ENCODE measurements around the gene ADAMTSL4. TPM values are rescaled to one million over a fixed set of nuclear protein-coding genes. Genes with fewer than 3 reads are reported as not detected.

ADAMTSL4 gene
- total and polyA plus RNA-seq, 4 donors, result 5.6 to 12.2 (median 11.5) TPM

GRCh38 chr1:150561254-150561973 lies 12.2 kb downstream of the ADAMTSL4 start:
- Histone ChIP-seq H3K27ac (ENCODE audit: low read depth in 1 of 2, low read length in 2 of 2) (peak overlapping the region; percentile 93 to 100), H3K36me3 (ENCODE audit: control insufficient read depth in 4 of 4, insufficient read depth in 3 of 4, low read depth in 1 of 4, low read length in 3 of 4) (peaks cover 0 to under 1% (median 0%) of the 10 kb centered on the region in 4 donors), H3K4me3 (ENCODE audit: low read depth in 1 of 3, low read length in 3 of 3) (peak overlapping the region; percentile 36 to 81 (median 67)), H3K9me3 (ENCODE audit: control insufficient read depth in 4 of 4, low read length in 3 of 4) (no peaks in the 10 kb centered on the region), H3K27me3 (ENCODE audit: control insufficient read depth in 4 of 4, insufficient read depth in 4 of 4, low read length in 3 of 4) (no peaks in the 10 kb centered on the region), H3K9ac (ENCODE audit: low read depth in 1 of 2, low read length in 2 of 2) (peak overlapping the region; percentile 82 to 92), H3K4me1 (ENCODE audit: control insufficient read depth in 4 of 4, insufficient read depth in 4 of 4, low read length in 3 of 4) (peaks cover 12 to 58% (median 43%) of the 10 kb centered on the region in 4 donors)
- TF ChIP-seq FOXA2 (IDR thresholded peaks at IDR 0.05) (no peak), YY1 (IDR thresholded peaks at IDR 0.05) (peak; percentile 56), EGR1 (IDR thresholded peaks at IDR 0.05; ENCODE audit: low read depth in 2 of 2) (peak; percentile 8 to 27), NR2F2 (IDR thresholded peaks at IDR 0.05) (peak; percentile 82), HNF4G (IDR thresholded peaks at IDR 0.05) (peak; percentile 20), TAF1 (conservative IDR thresholded peaks at IDR 0.05) (peak; percentile 59), ZBTB33 (IDR thresholded peaks at IDR 0.05) (no peak), RXRA (IDR thresholded peaks at IDR 0.05) (peak; percentile 46 to 57), FOXA1 (IDR thresholded peaks at IDR 0.05) (peak; percentile 15), GABPA (IDR thresholded peaks at IDR 0.05 in 1 of 2, conservative IDR thresholded peaks at IDR 0.05 in 1 of 2) (no peak), REST (IDR thresholded peaks at IDR 0.05) (peak; percentile 46), HNF4A (conservative IDR thresholded peaks at IDR 0.05) (peak; percentile 35 to 43), MAX (IDR thresholded peaks at IDR 0.05) (peak; percentile 76), JUND (IDR thresholded peaks at IDR 0.05) (peak; percentile 73 to 74), CTCF (IDR thresholded peaks at IDR 0.05; ENCODE audit: low read depth, low read length, missing input control) (no peak), SP1 (IDR thresholded peaks at IDR 0.05) (peak; percentile 85), ATF3 (IDR thresholded peaks at IDR 0.05) (peak; percentile 82), RAD21 (IDR thresholded peaks at IDR 0.05) (peak; percentile 64 to 65)
- peak; percentile 85 for DNase-seq (ENCODE audit: low spot score)
- under 1% methylated on average over 32 of the region's 32 CpGs for WGBS

Data from liver (tissue), 9 donors.